Naive thymus-derived CD4-positive, alpha-beta T cell (primary cell): ENCODE data around the gene PCNX2. TPM values are rescaled to one million over a fixed set of nuclear protein-coding genes. Genes with fewer than 3 reads are reported as not detected.
A peak's percentile ranks its signal among the peaks of the same experiment; 100 is the strongest.

Experiments
- ATAC-seq: fragments of 150-1000 bp; cut with Tn5 transposase; 2 replicates; pipeline ENCODE4 v1.10.0; 2021; ENCODE audit warnings: mild to moderate bottlenecking, moderate library complexity
- CTCF ChIA-PET: fragments of 350-600 bp; sonication (Branson Sonifier 250); formaldehyde crosslinking; loops from one replicate; lab custom pipeline; 2021; ENCODE audit warnings: antibody characterized with exemption; lab: Charles Lee
- POLR2A ChIA-PET: fragments of 350-600 bp; sonication (Branson Sonifier 250); formaldehyde crosslinking; loops from one replicate; lab custom pipeline; 2021; ENCODE audit warnings: antibody characterized with exemption, inconsistent platforms; lab: Charles Lee
- DNase-seq, 9 donors: peaks; one replicate each; pipeline versions ENCODE4 v3.0.0 to v3.0.0-alpha.2; 2020 to 2022; ENCODE audit warnings: mixed read lengths in 1 of 9
- H3K27ac ChIP-seq: one replicate; pipeline ENCODE4 v1.7.0; 2013; ENCODE audit warnings: mild to moderate bottlenecking, low read depth, low read length, moderate library complexity
- H3K27me3 ChIP-seq, 2 donors: one replicate each; pipeline ENCODE4 v1.7.0; 2013; ENCODE audit warnings: low read length in 2 of 2, mild to moderate bottlenecking in 2 of 2, moderate library complexity in 2 of 2; ENCODE audit not compliant: control insufficient read depth in 2 of 2, insufficient read depth in 2 of 2
- H3K36me3 ChIP-seq, 3 experiments: 1 replicate in 2 of 3; 2 replicates in 1 of 3; pipeline ENCODE4 v1.7.0; 2013; ENCODE audit warnings: low read length in 3 of 3, mild to moderate bottlenecking in 3 of 3, moderate library complexity in 1 of 3; ENCODE audit not compliant: insufficient read depth in 3 of 3, control insufficient read depth in 2 of 3
- H3K4me1 ChIP-seq, 2 donors: one replicate each; pipeline ENCODE4 v1.7.0; 2013; ENCODE audit warnings: low read length in 2 of 2, mild to moderate bottlenecking in 2 of 2, moderate library complexity in 1 of 2; ENCODE audit not compliant: control insufficient read depth in 2 of 2, insufficient read depth in 2 of 2
- H3K4me3 ChIP-seq: 2 replicates; pipeline ENCODE4 v1.7.0; 2013; ENCODE audit warnings: mild to moderate bottlenecking, low read length
- H3K9me3 ChIP-seq, 3 experiments: 1 replicate in 2 of 3; 2 replicates in 1 of 3; pipeline ENCODE4 v1.7.0; 2013; ENCODE audit warnings: low read length in 3 of 3; ENCODE audit not compliant: control insufficient read depth in 2 of 3
- H3K27ac Mint-ChIP-seq, 9 donors: one replicate each; pipeline ENCODE4 v1.8.0; 2020 to 2022; ENCODE audit warnings: mixed read lengths in 9 of 9, mild to moderate bottlenecking in 8 of 9, moderate library complexity in 5 of 9, inconsistent platforms in 2 of 9
- H3K27me3 Mint-ChIP-seq, 5 donors: one replicate each; pipeline ENCODE4 v1.8.0; 2021 to 2022; ENCODE audit warnings: mixed read lengths in 5 of 5, mild to moderate bottlenecking in 1 of 5
- H3K36me3 Mint-ChIP-seq, 5 donors: one replicate each; pipeline ENCODE4 v1.8.0; 2020 to 2022; ENCODE audit warnings: mixed read lengths in 5 of 5, mild to moderate bottlenecking in 3 of 5, inconsistent platforms in 1 of 5
- H3K4me1 Mint-ChIP-seq, 7 donors: one replicate each; pipeline ENCODE4 v1.8.0; 2020 to 2022; ENCODE audit warnings: mixed read lengths in 7 of 7, mild to moderate bottlenecking in 3 of 7, inconsistent platforms in 1 of 7
- H3K4me3 Mint-ChIP-seq, 10 donors: one replicate each; pipeline ENCODE4 v1.8.0; 2020 to 2022; ENCODE audit warnings: mild to moderate bottlenecking in 10 of 10, mixed read lengths in 10 of 10, moderate library complexity in 6 of 10, inconsistent platforms in 2 of 10
- H3K9me3 Mint-ChIP-seq, 11 donors: one replicate each; pipeline ENCODE4 v1.8.0; 2020 to 2022; ENCODE audit warnings: mixed read lengths in 11 of 11, mild to moderate bottlenecking in 4 of 11, inconsistent platforms in 1 of 11, moderate library complexity in 1 of 11
- intact Hi-C, 2 donors: fragments of 100-400 bp; cut with micrococcal nuclease; formaldehyde crosslinking; loops; one replicate each; pipeline ENCODE4 v1.15.1; 2023
- polyA plus RNA-seq, 2 donors: library from polyadenylated mRNA; unstranded; fragments of 300-500 nt; fragmentation: Illumina TruSeq; gene quantifications; one replicate each; pipeline ENCODE4 v1.2.3, GENCODE V29; 2021
- total RNA-seq, 6 experiments: library from RNA in 5 of 6; stranded (reverse) in 5 of 6; gene quantifications; 1 replicate in 5 of 6; 2 replicates in 1 of 6; pipeline ENCODE4 v1.2.3 and lab custom pipeline; 2021 to 2026

Gene PCNX2
- total and polyA plus RNA-seq, 7 experiments from 2014 or later = 4.1 to 61.8 (median 45.1) TPM

DNA sequence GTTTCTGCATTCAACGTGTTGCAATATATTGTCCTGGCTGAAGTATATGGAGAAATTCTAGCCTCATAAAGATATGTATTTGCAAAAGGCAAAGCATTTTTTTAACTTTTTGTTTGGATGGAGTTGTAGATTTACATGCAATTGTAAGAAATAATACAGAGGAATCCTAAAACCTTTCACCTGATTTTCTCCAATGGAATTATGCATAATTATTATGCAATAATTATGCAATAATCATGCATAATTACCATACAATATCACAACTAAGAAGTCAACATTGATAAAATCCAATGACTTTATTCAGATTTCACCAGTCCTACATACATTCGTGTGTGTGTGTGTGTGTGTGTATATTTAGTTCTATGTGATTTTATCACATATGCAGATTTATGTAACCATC, 24.5 kb upstream of the PCNX2 start:
- Mint-ChIP-seq H3K9me3 (peaks cover 0 to 1% (median 0%) of the 10 kb centered on the region in 11 donors), H3K27me3 (peaks cover 0 to 64% (median 12%) of the 10 kb centered on the region in 5 donors), H3K36me3 (no peaks in the 10 kb centered on the region), H3K4me3 (no peak overlapping the region), H3K4me1 (no peaks in the 10 kb centered on the region), H3K27ac (no peak overlapping the region)
- H3K36me3 ChIP-seq = no peaks in the 10 kb centered on the region
- no peaks in the 10 kb centered on the region for H3K4me1 ChIP-seq
- no peak overlapping the region for H3K27ac ChIP-seq
- POLR2A ChIA-PET = no interaction called here
- H3K4me3 ChIP-seq = no peak overlapping the region
- intact Hi-C loops = no loop called here
- no peaks in the 10 kb centered on the region for H3K27me3 ChIP-seq
- ATAC-seq = no peak
- DNase-seq = no peak
- no peaks in the 10 kb centered on the region for H3K9me3 ChIP-seq
- CTCF ChIA-PET = no interaction called here

DNA sequence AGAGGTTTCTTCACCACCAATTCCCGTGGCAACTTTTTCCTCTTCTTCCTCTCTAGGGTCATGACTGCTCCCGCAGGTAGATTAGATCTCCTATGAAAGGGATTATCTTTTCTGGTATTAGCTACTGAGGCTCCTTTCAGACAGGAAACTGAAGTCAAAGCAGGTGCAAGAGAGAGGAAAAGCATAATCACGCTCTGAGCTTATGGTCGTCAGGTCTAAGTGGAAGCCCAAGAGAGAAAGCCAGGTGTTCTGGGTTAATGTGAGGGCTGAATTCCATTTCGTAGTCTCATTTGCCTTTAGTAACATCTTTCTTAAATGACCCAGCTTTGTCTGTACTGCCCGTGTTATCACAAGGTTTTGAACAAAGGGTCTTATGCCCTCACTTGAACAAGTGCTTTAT, 23.7 kb upstream of the PCNX2 start:
- Histone ChIP-seq H3K4me3 (no peak overlapping the region), H3K9me3 (no peaks in the 10 kb centered on the region), H3K36me3 (no peaks in the 10 kb centered on the region), H3K27ac (no peak overlapping the region), H3K4me1 (no peaks in the 10 kb centered on the region), H3K27me3 (no peaks in the 10 kb centered on the region)
- ChIA-PET POLR2A (no interaction called here), CTCF (interaction anchor here (1.2 kb wide), 1 partner anchor 12 kb away, joined by 3 read pairs; no protein-coding TSS in a partner anchor)
- peaks cover 0 to 66% (median 12%) of the 10 kb centered on the region in 5 donors for H3K27me3 Mint-ChIP-seq
- H3K4me1 Mint-ChIP-seq = no peaks in the 10 kb centered on the region
- ATAC-seq (no peak), DNase-seq (no peak)
- H3K4me3 Mint-ChIP-seq = no peak overlapping the region
- H3K36me3 Mint-ChIP-seq = no peaks in the 10 kb centered on the region
- H3K9me3 Mint-ChIP-seq = no peaks in the 10 kb centered on the region
- intact Hi-C loops = no loop called here
- no peak overlapping the region for H3K27ac Mint-ChIP-seq

DNA sequence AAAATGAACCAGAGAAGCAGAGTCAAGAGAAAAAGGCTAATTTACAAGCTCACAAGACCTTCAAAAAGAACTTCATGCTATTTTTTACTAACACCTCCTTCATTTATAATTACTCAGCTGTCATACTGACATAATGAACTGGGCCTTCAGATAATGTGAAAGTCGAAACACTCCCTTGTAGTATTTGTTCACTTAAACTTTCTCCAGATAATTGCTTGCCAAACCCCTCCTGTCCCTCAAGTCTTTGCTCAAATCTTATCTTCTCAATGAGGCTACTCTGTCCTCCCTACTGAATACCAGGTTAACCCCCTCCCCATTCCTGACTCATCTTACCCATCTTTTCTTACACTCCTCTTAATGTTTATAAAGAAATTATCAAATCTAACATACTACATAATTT, 20.9 kb upstream of the PCNX2 start:
- ATAC-seq = no peak
- no peaks in the 10 kb centered on the region for H3K36me3 ChIP-seq
- H3K4me1 ChIP-seq = no peaks in the 10 kb centered on the region
- no peaks in the 10 kb centered on the region for H3K27me3 ChIP-seq
- H3K4me3 ChIP-seq = no peak overlapping the region
- Mint-ChIP-seq H3K27me3 (peaks cover 0 to 67% (median 7%) of the 10 kb centered on the region in 5 donors), H3K4me1 (no peaks in the 10 kb centered on the region), H3K4me3 (no peak overlapping the region), H3K36me3 (no peaks in the 10 kb centered on the region), H3K9me3 (no peaks in the 10 kb centered on the region), H3K27ac (no peak overlapping the region)
- intact Hi-C loops = no loop called here
- CTCF ChIA-PET = interaction anchor here (1.4 kb wide), 2 partner anchors 12 to 15 kb away, joined by 3 to 7 read pairs; no protein-coding TSS in a partner anchor
- H3K9me3 ChIP-seq = no peaks in the 10 kb centered on the region
- H3K27ac ChIP-seq = no peak overlapping the region
- no peak for DNase-seq
- POLR2A ChIA-PET = no interaction called here

DNA sequence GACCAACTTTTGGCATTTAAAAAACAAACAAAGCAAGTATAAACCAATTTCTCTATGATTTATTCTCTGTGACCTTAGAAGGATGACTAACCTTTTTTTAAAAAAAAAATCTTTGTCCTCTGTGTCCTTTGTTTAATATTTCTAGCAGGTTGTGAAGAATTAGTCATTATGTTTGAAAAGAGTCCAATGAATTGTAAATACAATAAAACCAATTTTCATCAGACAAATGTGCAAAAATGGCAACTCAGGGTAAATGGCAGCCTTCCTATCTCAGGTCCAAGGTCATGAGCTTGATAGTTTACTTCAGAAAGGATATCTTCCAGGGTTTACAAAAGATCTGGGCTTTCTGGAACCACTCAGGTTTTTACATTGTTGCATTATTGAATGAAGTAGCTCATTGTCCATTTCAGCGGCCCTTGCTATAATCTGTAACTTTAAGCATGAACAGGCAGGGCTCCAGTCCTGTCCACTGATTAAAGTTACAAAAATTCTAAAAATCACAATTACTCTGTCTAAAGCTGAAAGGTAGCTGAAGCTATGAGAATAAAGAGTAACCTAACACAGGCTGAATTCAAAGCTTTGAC, 20.3 kb upstream of the PCNX2 start:
- Mint-ChIP-seq H3K36me3 (no peaks in the 10 kb centered on the region), H3K4me1 (no peaks in the 10 kb centered on the region), H3K4me3 (no peak overlapping the region), H3K27ac (no peak overlapping the region), H3K9me3 (no peaks in the 10 kb centered on the region), H3K27me3 (peaks cover 0 to 69% (median 7%) of the 10 kb centered on the region in 5 donors)
- DNase-seq = no peak
- H3K4me3 ChIP-seq = no peak overlapping the region
- H3K4me1 ChIP-seq = no peaks in the 10 kb centered on the region
- POLR2A ChIA-PET = no interaction called here
- CTCF ChIA-PET = interaction anchor here (1.4 kb wide), 2 partner anchors 11 to 15 kb away, joined by 3 to 7 read pairs; no protein-coding TSS in a partner anchor
- intact Hi-C loops = no loop called here
- H3K27ac ChIP-seq = no peak overlapping the region
- H3K9me3 ChIP-seq = no peaks in the 10 kb centered on the region
- no peak for ATAC-seq
- H3K36me3 ChIP-seq = no peaks in the 10 kb centered on the region
- no peaks in the 10 kb centered on the region for H3K27me3 ChIP-seq

DNA sequence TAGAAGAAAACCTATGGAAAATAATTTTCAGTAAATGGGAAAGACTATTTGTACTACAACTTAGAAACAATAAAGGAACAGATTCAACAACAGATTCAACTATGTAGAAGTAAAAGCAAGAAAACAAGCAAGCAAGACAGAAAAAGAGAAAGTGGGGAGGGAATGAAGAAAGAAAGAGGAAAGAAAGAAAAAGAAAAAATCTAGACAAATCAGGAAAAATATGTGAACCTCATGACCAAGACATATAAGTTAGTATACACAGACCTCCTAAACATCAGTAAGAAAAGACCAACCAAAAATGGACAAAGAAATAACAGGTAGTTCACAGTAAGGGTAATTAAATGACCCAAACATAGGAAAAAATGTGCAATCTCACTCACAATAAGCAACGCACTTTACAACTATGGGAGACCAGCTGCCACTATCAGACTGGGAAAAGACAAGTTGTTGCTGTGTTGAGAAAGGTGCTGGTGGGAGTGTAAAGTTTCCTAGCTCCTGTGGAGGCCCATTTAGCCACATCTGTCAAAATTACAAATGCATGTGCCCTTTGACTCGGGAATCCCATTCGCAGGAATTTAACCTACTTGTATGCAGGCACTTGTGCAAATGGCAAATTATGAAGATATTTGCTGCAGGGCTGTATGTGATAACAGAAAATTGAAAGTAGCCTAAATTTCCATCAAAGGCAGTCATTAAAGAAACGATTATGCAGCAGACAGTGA, 18.1 kb upstream of the PCNX2 start:
- no peak overlapping the region for H3K27ac Mint-ChIP-seq
- CTCF ChIA-PET = no interaction called here

DNA sequence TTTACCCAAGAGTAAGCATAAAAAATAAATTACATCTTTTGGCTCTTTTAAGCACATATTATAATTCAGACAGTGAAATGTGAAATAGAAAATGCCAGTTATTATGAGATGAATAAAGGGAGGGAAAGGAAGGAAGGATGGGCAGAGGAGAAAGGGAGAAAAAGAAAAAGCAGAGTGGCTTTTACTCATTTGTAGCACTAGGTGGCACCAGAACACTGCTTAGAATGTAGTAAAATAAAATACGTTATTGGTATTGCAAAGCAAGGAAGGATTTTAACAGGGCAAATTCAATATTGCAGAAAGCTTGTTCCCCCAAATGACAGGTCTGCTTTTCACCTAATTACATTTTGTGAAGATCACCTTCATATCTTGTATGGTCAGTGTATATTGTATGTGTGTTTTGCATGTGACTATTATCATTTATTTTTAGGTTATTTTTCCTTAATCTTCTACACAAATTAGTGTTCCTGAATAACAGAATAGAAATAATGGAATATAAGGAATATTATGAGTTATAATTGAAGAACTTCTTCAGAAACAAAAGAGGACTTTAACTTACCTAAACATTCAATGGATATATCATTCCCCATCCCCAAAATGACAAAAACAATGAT, 9.1 kb upstream of the PCNX2 start:
- no peaks in the 10 kb centered on the region for H3K4me1 ChIP-seq
- no peaks in the 10 kb centered on the region for H3K9me3 Mint-ChIP-seq
- ATAC-seq (peak; percentile 61), DNase-seq (peak in 5 of 9 donors; percentile 17 to 41 (median 33))
- no peaks in the 10 kb centered on the region for H3K9me3 ChIP-seq
- H3K4me3 Mint-ChIP-seq = no peak overlapping the region
- ChIA-PET POLR2A (no interaction called here), CTCF (interaction anchor here (0.7 to 1.4 kb wide), 7 partner anchors 8 to 487 kb away, joined by 3 to 7 read pairs (median 4); no protein-coding TSS in a partner anchor)
- H3K27ac ChIP-seq = no peak overlapping the region
- H3K36me3 Mint-ChIP-seq = no peaks in the 10 kb centered on the region
- intact Hi-C loops = loop anchor here (1.0 to 2.0 kb wide), 6 partner anchors 60 to 1006 kb away; no protein-coding TSS in a partner anchor
- no peaks in the 10 kb centered on the region for H3K36me3 ChIP-seq
- no peaks in the 10 kb centered on the region for H3K27me3 ChIP-seq
- no peaks in the 10 kb centered on the region for H3K4me1 Mint-ChIP-seq
- no peak overlapping the region for H3K4me3 ChIP-seq
- no peak overlapping the region for H3K27ac Mint-ChIP-seq
- H3K27me3 Mint-ChIP-seq = peaks cover 9 to 46% (median 19%) of the 10 kb centered on the region in 5 donors

More for the DNA sequence above, 18.1 kb upstream of the PCNX2 start:
- no peaks in the 10 kb centered on the region for H3K4me1 ChIP-seq
- no peaks in the 10 kb centered on the region for H3K9me3 ChIP-seq
- peaks cover 0 to 64% (median 0%) of the 10 kb centered on the region in 5 donors for H3K27me3 Mint-ChIP-seq
- no peaks in the 10 kb centered on the region for H3K36me3 ChIP-seq
- no peaks in the 10 kb centered on the region for H3K9me3 Mint-ChIP-seq
- no peaks in the 10 kb centered on the region for H3K36me3 Mint-ChIP-seq
- no peak overlapping the region for H3K4me3 Mint-ChIP-seq
- no peak overlapping the region for H3K4me3 ChIP-seq
- no peaks in the 10 kb centered on the region for H3K27me3 ChIP-seq
- no peak overlapping the region for H3K27ac ChIP-seq
- DNase-seq = no peak
- POLR2A ChIA-PET = no interaction called here
- no peaks in the 10 kb centered on the region for H3K4me1 Mint-ChIP-seq
- intact Hi-C loops = no loop called here
- ATAC-seq = no peak
